Vagina (tissue), 2 donors: ENCODE data around the gene PHLPP2. TPM values are rescaled to one million over a fixed set of nuclear protein-coding genes. Genes with fewer than 3 reads are reported as not detected.
A peak's percentile ranks its signal among the peaks of the same experiment; 100 is the strongest.

Experiments
- DNase-seq, 2 donors: peaks; one replicate each; pipeline ENCODE4 v3.0.0-alpha.2; 2017; ENCODE audit errors: extremely low spot score in 2 of 2
- H3K27ac ChIP-seq: fragments of 200-600 bp; sonication (generic); one replicate; pipeline ENCODE4 v1.5.1; 2019
- H3K27me3 ChIP-seq: fragments of 200-600 bp; sonication (generic); one replicate; pipeline ENCODE4 v1.5.1; 2019
- H3K36me3 ChIP-seq, 2 donors: fragments of 200-600 bp; sonication (generic); one replicate each; pipeline ENCODE4 v1.5.1; 2017 to 2019
- H3K4me1 ChIP-seq: fragments of 200-600 bp; sonication (generic); one replicate; pipeline ENCODE4 v1.5.1; 2019
- H3K4me3 ChIP-seq, 2 donors: fragments of 200-600 bp; sonication (generic); 1 replicate in 1 of 2; 2 replicates in 1 of 2; pipeline ENCODE4 v1.5.1; 2016 to 2019
- H3K9me3 ChIP-seq: fragments of 200-600 bp; sonication (generic); one replicate; pipeline ENCODE4 v1.5.1; 2019
- POLR2A ChIP-seq, 2 donors: fragments of 450-650 bp; IDR thresholded peaks; one replicate each; pipeline ENCODE4 v1.6.1; 2017; ENCODE audit warnings: antibody characterized with exemption in 2 of 2, mild to moderate bottlenecking in 2 of 2, moderate library complexity in 2 of 2
- POLR2AphosphoS5 ChIP-seq, 2 donors: sonication (generic); formaldehyde crosslinking; IDR thresholded peaks; one replicate each; pipeline ENCODE4 v1.9.0; 2017; ENCODE audit warnings: antibody characterized with exemption in 2 of 2, mild to moderate bottlenecking in 2 of 2, low read depth in 1 of 2; ENCODE audit not compliant: insufficient read depth in 1 of 2
- intact Hi-C: fragments of 100-400 bp; cut with DNase I; formaldehyde crosslinking; loops from one replicate; pipeline ENCODE4 v1.15.1; 2023
- total RNA-seq: library from RNA; depleted of rRNA; stranded (reverse); fragments of >200 nt; gene quantifications from one replicate; pipeline ENCODE4 v1.2.3, GENCODE V29; 2016
- TF ChIP-seq, protein P1 (sequence below), 3 experiments: fragments of 450-650 bp in 2 of 3; fragments of 200-600 bp in 1 of 3; sonication (generic) in 1 of 3; IDR thresholded peaks; one replicate each; pipeline ENCODE4 v1.5.1; 2017 to 2019; ENCODE audit warnings: antibody characterized with exemption in 3 of 3, mild to moderate bottlenecking in 2 of 3, moderate library complexity in 2 of 3

Gene PHLPP2
- total RNA-seq, 1 donor from 2014 or later: 6.4 TPM

DNA sequence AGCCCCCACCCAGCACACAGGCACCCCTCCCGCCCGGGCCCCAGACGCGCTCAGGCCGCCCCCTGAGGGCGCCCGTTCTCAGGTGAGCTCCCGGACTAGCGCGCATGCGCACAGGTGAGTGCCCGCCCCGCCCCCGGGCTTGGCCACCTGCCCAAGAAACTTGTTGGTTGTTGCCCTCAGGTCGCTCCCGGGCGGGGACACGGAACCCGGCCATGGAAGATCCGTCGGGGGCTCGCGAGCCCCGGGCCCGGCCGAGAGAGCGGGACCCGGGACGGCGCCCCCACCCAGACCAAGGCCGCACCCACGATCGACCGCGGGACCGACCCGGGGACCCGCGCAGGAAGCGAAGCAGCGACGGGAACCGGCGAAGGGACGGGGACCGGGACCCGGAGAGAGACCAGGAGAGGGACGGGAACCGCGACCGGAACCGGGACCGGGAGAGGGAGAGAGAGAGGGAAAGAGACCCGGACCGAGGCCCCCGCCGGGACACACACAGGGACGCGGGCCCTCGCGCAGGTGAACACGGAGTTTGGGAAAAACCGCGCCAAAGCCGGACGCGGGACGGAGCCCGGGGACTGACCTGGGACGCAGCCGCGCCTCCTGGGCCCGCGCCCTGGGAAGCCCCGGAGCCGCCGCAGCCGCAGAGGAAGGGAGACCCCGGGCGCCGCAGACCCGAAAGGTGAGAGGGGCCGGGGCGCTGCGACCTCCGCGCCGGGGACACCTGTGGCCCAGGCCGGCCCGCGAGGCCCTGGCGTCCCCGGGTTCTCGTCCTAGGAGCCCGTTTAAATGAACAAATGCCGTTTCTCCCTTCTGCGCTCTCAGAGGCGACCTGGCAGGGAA, 98.3 kb downstream of the PHLPP2 start, which contains the start of gene MARVELD3:
Gene MARVELD3, plus strand, starts transcription at position 167 of the 840 bp plus-strand sequence. Its CDS starts 46 bp downstream, at position 213.
- Histone ChIP-seq H3K4me3 (peak within 1 kb of the TSS; percentile 15 to 48), H3K27ac (no peak within 1 kb of the TSS), H3K4me1 (peaks cover 17% of the 10 kb centered on the region), H3K9me3 (no peaks in the 10 kb centered on the region), H3K36me3 (no peaks in the 10 kb centered on the region), H3K27me3 (peaks cover 3% of the 10 kb centered on the region)
- no peak for DNase-seq
- TF ChIP-seq, protein P1, sequence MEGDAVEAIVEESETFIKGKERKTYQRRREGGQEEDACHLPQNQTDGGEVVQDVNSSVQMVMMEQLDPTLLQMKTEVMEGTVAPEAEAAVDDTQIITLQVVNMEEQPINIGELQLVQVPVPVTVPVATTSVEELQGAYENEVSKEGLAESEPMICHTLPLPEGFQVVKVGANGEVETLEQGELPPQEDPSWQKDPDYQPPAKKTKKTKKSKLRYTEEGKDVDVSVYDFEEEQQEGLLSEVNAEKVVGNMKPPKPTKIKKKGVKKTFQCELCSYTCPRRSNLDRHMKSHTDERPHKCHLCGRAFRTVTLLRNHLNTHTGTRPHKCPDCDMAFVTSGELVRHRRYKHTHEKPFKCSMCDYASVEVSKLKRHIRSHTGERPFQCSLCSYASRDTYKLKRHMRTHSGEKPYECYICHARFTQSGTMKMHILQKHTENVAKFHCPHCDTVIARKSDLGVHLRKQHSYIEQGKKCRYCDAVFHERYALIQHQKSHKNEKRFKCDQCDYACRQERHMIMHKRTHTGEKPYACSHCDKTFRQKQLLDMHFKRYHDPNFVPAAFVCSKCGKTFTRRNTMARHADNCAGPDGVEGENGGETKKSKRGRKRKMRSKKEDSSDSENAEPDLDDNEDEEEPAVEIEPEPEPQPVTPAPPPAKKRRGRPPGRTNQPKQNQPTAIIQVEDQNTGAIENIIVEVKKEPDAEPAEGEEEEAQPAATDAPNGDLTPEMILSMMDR (IDR thresholded peaks at IDR 0.05): no peak
- TF ChIP-seq POLR2AphosphoS5 (IDR thresholded peaks at IDR 0.05; ENCODE audit: insufficient read depth in 1 of 2, low read depth in 1 of 2) (no peak), POLR2A (IDR thresholded peaks at IDR 0.05) (no peak)
- intact Hi-C loops: no loop called here

DNA sequence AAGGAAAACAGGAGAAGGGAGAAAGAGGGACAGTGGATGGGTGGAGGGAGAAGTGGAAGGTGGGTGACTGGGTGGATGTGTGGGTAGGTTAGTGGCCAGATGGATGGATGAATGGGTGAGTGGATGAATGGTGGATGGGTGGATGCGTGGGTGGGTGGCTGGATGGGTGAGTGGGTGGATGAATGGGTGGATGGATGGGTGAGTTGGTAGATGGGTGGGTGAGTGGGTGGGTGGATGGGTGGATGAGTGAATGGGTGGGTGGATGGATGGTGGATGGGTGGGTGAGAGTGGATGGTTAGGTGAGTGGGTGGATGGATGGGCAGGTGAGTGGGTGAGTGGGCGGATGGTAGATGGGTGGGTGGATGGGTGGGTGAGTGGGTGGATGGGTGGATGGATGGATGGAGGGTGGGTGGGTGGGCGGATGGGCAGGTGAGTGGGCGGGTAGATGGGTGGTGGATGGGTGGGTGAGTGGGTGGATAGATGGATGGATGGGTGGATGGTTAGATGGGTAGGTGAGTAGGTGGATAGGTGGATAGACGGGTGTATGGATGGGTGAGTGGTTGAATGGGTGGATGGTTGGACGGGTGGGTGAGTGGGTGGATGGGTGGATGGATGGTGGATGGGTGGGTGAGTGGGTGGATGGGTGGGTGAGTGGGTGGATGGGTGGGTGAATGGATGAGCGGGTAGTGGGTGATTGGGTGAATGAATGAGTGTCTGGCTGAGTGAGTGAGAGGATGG, 99.2 kb downstream of the PHLPP2 start:
- H3K9me3 ChIP-seq: no peaks in the 10 kb centered on the region
- H3K27ac ChIP-seq: no peak overlapping the region
- no peak for DNase-seq
- H3K36me3 ChIP-seq: no peaks in the 10 kb centered on the region
- TF ChIP-seq POLR2AphosphoS5 (IDR thresholded peaks at IDR 0.05; ENCODE audit: insufficient read depth in 1 of 2, low read depth in 1 of 2) (no peak), POLR2A (IDR thresholded peaks at IDR 0.05) (no peak)
- TF ChIP-seq, protein P1 (IDR thresholded peaks at IDR 0.05): no peak
- peak overlapping the region in 1 of 2 donors; percentile 15 for H3K4me3 ChIP-seq
- H3K27me3 ChIP-seq: peaks cover 3% of the 10 kb centered on the region
- intact Hi-C loops: no loop called here
- H3K4me1 ChIP-seq: peaks cover 17% of the 10 kb centered on the region

DNA sequence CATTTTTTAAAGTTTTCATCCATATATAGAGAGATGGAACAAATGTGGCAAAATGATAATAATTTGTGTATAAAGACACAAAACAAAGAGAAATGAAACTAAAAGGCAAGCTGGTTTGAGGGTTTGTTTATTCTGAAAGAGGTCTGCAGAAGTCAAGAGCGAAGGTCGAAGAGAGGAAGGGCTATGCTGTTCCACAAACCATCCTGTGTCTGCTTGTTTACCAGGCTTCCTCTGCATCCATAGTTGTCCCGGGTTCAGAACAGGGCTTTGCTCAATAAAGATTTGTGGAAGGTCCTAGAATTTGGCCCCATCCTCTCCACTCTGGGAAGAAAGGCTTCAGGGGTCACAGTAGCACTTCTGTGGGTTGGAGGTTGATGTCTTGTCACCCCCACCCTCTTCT, 100.9 kb downstream of the PHLPP2 start:
- DNase-seq: no peak
- Histone ChIP-seq H3K4me1 (peaks cover 17% of the 10 kb centered on the region), H3K36me3 (no peaks in the 10 kb centered on the region), H3K27me3 (peaks cover 3% of the 10 kb centered on the region), H3K4me3 (no peak overlapping the region), H3K27ac (no peak overlapping the region), H3K9me3 (no peaks in the 10 kb centered on the region)
- TF ChIP-seq, protein P1 (IDR thresholded peaks at IDR 0.05): no peak
- TF ChIP-seq POLR2AphosphoS5 (IDR thresholded peaks at IDR 0.05; ENCODE audit: insufficient read depth in 1 of 2, low read depth in 1 of 2) (no peak), POLR2A (IDR thresholded peaks at IDR 0.05) (no peak)
- intact Hi-C loops: no loop called here

DNA sequence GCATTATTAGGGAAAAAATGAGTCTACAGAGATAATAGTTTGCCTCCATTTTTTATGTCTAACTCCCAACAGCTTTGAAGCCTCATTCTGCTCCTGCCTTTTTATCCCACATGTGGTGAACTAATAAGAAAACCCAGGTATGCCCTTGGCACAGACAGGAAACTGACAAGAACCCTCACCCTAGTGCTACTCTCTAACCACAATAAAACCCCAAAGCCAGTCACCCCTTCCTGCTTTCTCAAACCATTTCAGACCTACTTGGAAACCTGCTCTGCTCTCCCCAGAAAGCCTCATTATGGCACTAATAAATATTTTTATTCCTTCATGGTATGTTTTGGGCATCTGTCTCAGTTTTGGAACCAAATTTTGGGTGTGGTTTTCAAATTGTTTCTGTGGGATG, 102.4 kb downstream of the PHLPP2 start:
- no peak overlapping the region for H3K4me3 ChIP-seq
- TF ChIP-seq POLR2AphosphoS5 (IDR thresholded peaks at IDR 0.05; ENCODE audit: insufficient read depth in 1 of 2, low read depth in 1 of 2) (no peak), POLR2A (IDR thresholded peaks at IDR 0.05) (no peak)
- TF ChIP-seq, protein P1 (IDR thresholded peaks at IDR 0.05): no peak
- H3K4me1 ChIP-seq: peaks cover 15% of the 10 kb centered on the region
- intact Hi-C loops: no loop called here
- DNase-seq: no peak
- H3K27me3 ChIP-seq: peaks cover 3% of the 10 kb centered on the region
- no peaks in the 10 kb centered on the region for H3K9me3 ChIP-seq
- H3K36me3 ChIP-seq: no peaks in the 10 kb centered on the region
- H3K27ac ChIP-seq: no peak overlapping the region
